HepG2 (cell line): Measurements from ENCODE around the gene ATAD3C. TPM values are rescaled to one million over a fixed set of nuclear protein-coding genes. Genes with fewer than 3 reads are reported as not detected.

ENCODE experiments used
- AHDC1 ChIP-seq: sonication (generic); formaldehyde crosslinking; IDR thresholded peaks from 2 replicates; pipeline ENCODE4 v1.5.1; 2020; ENCODE audit warnings: mild to moderate bottlenecking, missing genetic modification reagents, borderline replicate concordance
- BCL3 ChIP-seq: sonication (generic); formaldehyde crosslinking; IDR thresholded peaks from 2 replicates; pipeline ENCODE4 v1.5.1; 2020; ENCODE audit warnings: mild to moderate bottlenecking, missing genetic modification reagents, moderate library complexity
- CCDC6 ChIP-seq: sonication (generic); formaldehyde crosslinking; IDR thresholded peaks from 2 replicates; pipeline ENCODE4 v1.8.1; 2022; ENCODE audit warnings: mild to moderate bottlenecking, missing genetic modification reagents, moderate library complexity
- HNRNPLL ChIP-seq: fragments of 200-400 bp; formaldehyde crosslinking; IDR thresholded peaks from 2 replicates; pipeline ENCODE4 v1.6.1; 2017; ENCODE audit warnings: mild to moderate bottlenecking, low read depth, low read length; ENCODE audit not compliant: poor library complexity, severe bottlenecking
- KDM5B ChIP-seq: sonication (generic); formaldehyde crosslinking; IDR thresholded peaks from 2 replicates; pipeline ENCODE4 v1.4.0; 2020; ENCODE audit warnings: missing genetic modification reagents, mild to moderate bottlenecking, borderline replicate concordance
- REPIN1 ChIP-seq: sonication (generic); formaldehyde crosslinking; IDR thresholded peaks from 2 replicates; pipeline ENCODE4 v1.8.0; 2022; ENCODE audit warnings: missing genetic modification reagents, low read depth, mild to moderate bottlenecking, borderline replicate concordance
- SMARCC2 ChIP-seq: fragments of 450-650 bp; IDR thresholded peaks from 2 replicates; pipeline ENCODE4 v1.6.1; 2017; ENCODE audit warnings: antibody characterized with exemption, mild to moderate bottlenecking
- ZBTB44 ChIP-seq: sonication (generic); formaldehyde crosslinking; IDR thresholded peaks from 2 replicates; pipeline ENCODE4 v1.4.0; 2020; ENCODE audit warnings: missing genetic modification reagents
- ZBTB8A ChIP-seq: sonication (generic); formaldehyde crosslinking; IDR thresholded peaks from 2 replicates; pipeline ENCODE4 v1.4.0; 2020; ENCODE audit warnings: mild to moderate bottlenecking, low read depth, missing genetic modification reagents, borderline replicate concordance
- ZFP41 ChIP-seq: sonication (generic); formaldehyde crosslinking; IDR thresholded peaks from 2 replicates; pipeline ENCODE4 v1.4.0; 2020; ENCODE audit warnings: mild to moderate bottlenecking, missing genetic modification reagents, borderline replicate concordance
- ZNF317 ChIP-seq: sonication (generic); formaldehyde crosslinking; IDR thresholded peaks from 2 replicates; pipeline ENCODE4 v1.5.0; 2020; ENCODE audit warnings: mild to moderate bottlenecking, missing genetic modification reagents
- ZNF431 ChIP-seq: sonication (generic); formaldehyde crosslinking; IDR thresholded peaks from 2 replicates; pipeline ENCODE4 v1.9.0; 2022; ENCODE audit warnings: missing genetic modification reagents, low read depth, mild to moderate bottlenecking, borderline replicate concordance
- ZNF510 ChIP-seq: sonication (generic); formaldehyde crosslinking; IDR thresholded peaks from 2 replicates; pipeline ENCODE4 v1.4.0; 2020; ENCODE audit warnings: low read depth, mild to moderate bottlenecking, missing genetic modification reagents
- ZNF513 ChIP-seq: sonication (generic); formaldehyde crosslinking; conservative IDR thresholded peaks from 2 replicates; pipeline ENCODE4 v1.5.0; 2020; ENCODE audit warnings: missing genetic modification reagents
- ZNF773 ChIP-seq: sonication (generic); formaldehyde crosslinking; IDR thresholded peaks from 2 replicates; pipeline ENCODE4 v1.4.0; 2020; ENCODE audit warnings: missing genetic modification reagents, borderline replicate concordance
- ZSCAN20 ChIP-seq: sonication (generic); formaldehyde crosslinking; IDR thresholded peaks from 2 replicates; pipeline ENCODE4 v1.4.0; 2020; ENCODE audit warnings: missing genetic modification reagents, mild to moderate bottlenecking, borderline replicate concordance
- polyA plus RNA-seq, 8 experiments: library from polyadenylated mRNA; depleted of rRNA in 3 of 8; stranded (reverse) in 7 of 8; unstranded in 1 of 8; fragments of >200 nt; fragmentation: Illumina TruSeq in 4 of 8; extraction: Trizol in 4 of 8; gene quantifications; 2 replicates each; pipeline versions ENCODE4 v1.2.1 to v1.2.3, GENCODE V29; 2011 to 2016; ENCODE audit warnings: low read depth in 4 of 8, missing spikeins in 1 of 8, mixed read lengths in 1 of 8; ENCODE audit not compliant: insufficient read depth in 1 of 8
- total RNA-seq, 5 experiments: library from RNA; depleted of rRNA; stranded (reverse); fragments of >200 nt; fragmentation: Illumina TruSeq; extraction: Trizol; gene quantifications; 2 replicates each; pipeline ENCODE4 v1.2.3, GENCODE V29; 2016; ENCODE audit warnings: low read depth in 1 of 5

ATAD3C gene
- total and polyA plus RNA-seq, 2 of the 13 experiments (the other 11 are each of a cell fraction or from before 2014, with no cell fraction given), result 2.4 to 3.2 TPM

GRCh38 chr1:1441002-1441888 is 8.2 kb upstream of the ATAD3C start (continued):
- TF ChIP-seq BCL3 (CRISPR knock-in tag), result no peak
- peak; percentile 43; the same call in 1 of the 2 replicates for TF ChIP-seq KDM5B (CRISPR knock-in tag)
- TF ChIP-seq ZBTB8A, result 0 out of 2 replicates have a peak, but pooled peaks have one; percentile 45
- TF ChIP-seq CCDC6 (CRISPR knock-in tag), result peak; percentile 74; the same call in 1 of the 2 replicates
- no peak for TF ChIP-seq ZBTB44 (CRISPR knock-in tag)
- no peak for TF ChIP-seq ZSCAN20
- no peak for TF ChIP-seq AHDC1
- TF ChIP-seq ZNF510, result 0 out of 2 replicates have a peak, but pooled peaks have one; percentile 44
- 0 out of 2 replicates have a peak, but pooled peaks have one; percentile 19 for TF ChIP-seq ZNF317
- TF ChIP-seq ZFP41 (CRISPR knock-in tag), result no peak
- no peak for TF ChIP-seq SMARCC2
- TF ChIP-seq HNRNPLL, result peak; percentile 15
- no peak for TF ChIP-seq ZNF513 (CRISPR knock-in tag)
- peak; percentile 55; the same call in 1 of the 2 replicates for TF ChIP-seq REPIN1 (CRISPR knock-in tag)
- no peak for TF ChIP-seq ZNF773 (CRISPR knock-in tag)
- peak; percentile 68; the same call in 1 of the 2 replicates for TF ChIP-seq ZNF431 (CRISPR knock-in tag)
